Measurements from ENCODE around the gene C15orf39.
"Not testable (repeated sequence)": the region's sequence is repeated elsewhere in the genome, so short reads cannot be mapped to it uniquely, and the experiment has no call there.

Gene C15orf39

GRCh38 chr15:75225102-75225836 is 23.6 kb downstream of the C15orf39 start:
- not testable (repeated sequence) for H3K4me1 ChIP-seq (ENCODE audit: control insufficient read depth, insufficient read depth, low read length); H3K9ac ChIP-seq (ENCODE audit: low read length); H3K4me3 ChIP-seq (ENCODE audit: low read length); H3K27ac ChIP-seq (ENCODE audit: low read depth, low read length); H3K27me3 ChIP-seq (ENCODE audit: control insufficient read depth, insufficient read depth, low read length); H3K36me3 ChIP-seq (ENCODE audit: control insufficient read depth, insufficient read depth, low read length)

DNA sequence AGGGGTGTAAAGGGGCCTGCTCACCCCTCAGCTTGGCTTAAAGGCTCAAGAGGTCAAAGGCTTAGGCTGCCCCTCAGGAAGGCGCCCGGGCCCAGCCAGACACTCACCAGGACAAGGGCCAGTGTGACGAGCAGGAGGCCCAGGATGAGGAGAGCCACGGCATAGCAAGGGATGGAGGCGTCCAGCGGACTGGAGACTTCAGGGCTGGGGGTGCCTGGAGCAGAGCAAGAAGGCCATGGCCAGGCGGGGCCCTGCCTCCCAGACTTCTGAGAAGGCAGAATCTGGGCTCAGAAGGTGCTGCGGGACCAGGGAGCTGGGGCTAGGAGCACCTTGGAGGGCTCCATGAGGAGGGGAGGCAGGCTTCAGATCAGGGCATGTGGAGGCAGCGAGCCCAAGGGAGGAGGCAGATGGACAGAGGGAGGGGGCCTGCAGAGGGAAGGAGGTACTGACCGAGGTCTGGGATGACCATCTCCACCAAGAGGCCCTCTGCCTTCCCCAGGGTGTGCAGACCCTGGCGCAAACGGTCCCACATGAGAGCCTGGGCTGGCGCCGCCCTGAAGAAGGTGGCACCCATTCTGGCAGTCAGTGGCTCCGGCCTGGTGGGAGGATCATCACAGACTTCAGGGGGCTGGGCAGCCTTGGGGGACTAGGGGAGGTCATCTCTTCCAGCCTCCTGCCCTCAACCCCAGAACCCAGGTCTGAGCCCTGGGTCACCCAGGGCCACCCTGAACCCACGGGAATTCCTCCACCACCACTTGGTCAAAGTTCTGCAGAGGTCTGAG is 24.5 kb downstream of the C15orf39 start:
- Histone ChIP-seq H3K4me1 (ENCODE audit: control insufficient read depth, insufficient read depth, low read length) (no peaks in the 10 kb centered on the region), H3K9ac (ENCODE audit: low read length) (no peak overlapping the region), H3K36me3 (ENCODE audit: control insufficient read depth, insufficient read depth, low read length) (no peaks in the 10 kb centered on the region), H3K27me3 (ENCODE audit: control insufficient read depth, insufficient read depth, low read length) (no peaks in the 10 kb centered on the region), H3K4me3 (ENCODE audit: low read length) (no peak overlapping the region), H3K27ac (ENCODE audit: low read depth, low read length) (no peak overlapping the region)

- H3K4me3 ChIP-seq (ENCODE audit: low read length); H3K27ac ChIP-seq (ENCODE audit: low read depth, low read length); H3K9ac ChIP-seq (ENCODE audit: low read length); H3K27me3 ChIP-seq (ENCODE audit: control insufficient read depth, insufficient read depth, low read length); H3K4me1 ChIP-seq (ENCODE audit: control insufficient read depth, insufficient read depth, low read length); H3K36me3 ChIP-seq (ENCODE audit: control insufficient read depth, insufficient read depth, low read length): not testable (repeated sequence)
Measured at GRCh38 chr15:75227112-75227511, 25.4 kb downstream of the C15orf39 start.

DNA sequence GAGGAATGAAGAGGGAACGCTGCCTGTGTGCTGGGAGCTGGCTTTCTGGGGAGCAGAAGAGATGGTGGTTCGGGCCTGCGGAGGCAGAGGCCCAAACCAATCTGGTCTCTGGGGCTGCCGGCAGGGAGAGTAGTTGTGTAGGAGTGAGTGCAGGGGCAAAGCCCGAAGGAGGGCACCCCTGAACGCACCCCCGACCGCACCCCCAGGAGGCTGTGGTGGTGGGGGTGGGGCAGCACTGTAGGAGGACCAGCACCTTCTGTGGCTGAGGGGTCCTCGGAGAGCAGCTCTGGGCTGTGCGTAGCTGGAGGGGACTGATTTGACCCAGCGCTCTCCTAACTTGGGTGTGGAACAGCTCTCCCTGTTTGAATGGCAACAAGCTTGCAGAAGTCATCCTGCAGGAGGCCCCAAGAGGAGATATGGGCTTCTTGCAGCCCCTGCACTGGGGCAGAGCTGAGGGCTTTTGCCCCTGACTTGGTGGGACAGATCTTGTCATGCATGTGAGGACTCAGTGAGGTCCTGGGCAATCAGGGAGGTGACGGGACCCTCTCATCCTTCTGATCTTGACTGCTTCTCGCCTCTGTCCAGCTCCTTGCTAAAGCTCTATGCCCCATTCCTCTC is 26.1 kb downstream of the C15orf39 start:
- no peaks in the 10 kb centered on the region for H3K36me3 ChIP-seq (ENCODE audit: control insufficient read depth, insufficient read depth, low read length)
- H3K27ac ChIP-seq (ENCODE audit: low read depth, low read length) = no peak overlapping the region
- H3K4me1 ChIP-seq (ENCODE audit: control insufficient read depth, insufficient read depth, low read length) = no peaks in the 10 kb centered on the region
- no peak overlapping the region for H3K4me3 ChIP-seq (ENCODE audit: low read length)
- no peak overlapping the region for H3K9ac ChIP-seq (ENCODE audit: low read length)
- H3K27me3 ChIP-seq (ENCODE audit: control insufficient read depth, insufficient read depth, low read length) = no peaks in the 10 kb centered on the region

DNA sequence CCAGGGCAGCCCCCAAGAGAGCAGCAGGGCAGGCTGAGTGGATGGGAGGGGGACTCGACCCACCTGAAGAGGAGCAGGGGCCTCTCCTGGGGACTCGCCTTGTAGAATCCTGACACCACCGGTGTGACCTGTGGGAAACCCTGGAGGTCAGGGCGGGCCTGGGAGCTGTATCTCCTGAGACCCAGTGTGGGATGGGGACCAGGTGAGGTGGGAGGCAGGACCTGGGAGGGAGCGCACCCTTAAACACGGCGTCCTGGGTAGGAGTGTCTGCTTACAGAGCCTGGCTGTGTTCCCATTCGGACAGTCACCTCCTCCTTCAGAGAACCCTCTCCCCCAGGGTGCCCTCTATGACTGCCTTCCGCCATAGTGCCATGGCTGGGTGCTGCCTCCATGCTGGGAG is 27.1 kb downstream of the C15orf39 start:
- H3K27me3 ChIP-seq (ENCODE audit: control insufficient read depth, insufficient read depth, low read length) = no peaks in the 10 kb centered on the region
- H3K4me1 ChIP-seq (ENCODE audit: control insufficient read depth, insufficient read depth, low read length) = no peaks in the 10 kb centered on the region
- H3K4me3 ChIP-seq (ENCODE audit: low read length) = no peak overlapping the region
- no peak overlapping the region for H3K27ac ChIP-seq (ENCODE audit: low read depth, low read length)
- no peaks in the 10 kb centered on the region for H3K36me3 ChIP-seq (ENCODE audit: control insufficient read depth, insufficient read depth, low read length)
- no peak overlapping the region for H3K9ac ChIP-seq (ENCODE audit: low read length)

- H3K4me1 ChIP-seq (ENCODE audit: control insufficient read depth, insufficient read depth, low read length) = no peaks in the 10 kb centered on the region
- no peak overlapping the region for H3K9ac ChIP-seq (ENCODE audit: low read length)
- H3K27me3 ChIP-seq (ENCODE audit: control insufficient read depth, insufficient read depth, low read length) = no peaks in the 10 kb centered on the region
- no peaks in the 10 kb centered on the region for H3K36me3 ChIP-seq (ENCODE audit: control insufficient read depth, insufficient read depth, low read length)
- no peak overlapping the region for H3K27ac ChIP-seq (ENCODE audit: low read depth, low read length)
- no peak overlapping the region for H3K4me3 ChIP-seq (ENCODE audit: low read length)
Measured at GRCh38 chr15:75229191-75230015, 27.7 kb downstream of the C15orf39 start.

DNA sequence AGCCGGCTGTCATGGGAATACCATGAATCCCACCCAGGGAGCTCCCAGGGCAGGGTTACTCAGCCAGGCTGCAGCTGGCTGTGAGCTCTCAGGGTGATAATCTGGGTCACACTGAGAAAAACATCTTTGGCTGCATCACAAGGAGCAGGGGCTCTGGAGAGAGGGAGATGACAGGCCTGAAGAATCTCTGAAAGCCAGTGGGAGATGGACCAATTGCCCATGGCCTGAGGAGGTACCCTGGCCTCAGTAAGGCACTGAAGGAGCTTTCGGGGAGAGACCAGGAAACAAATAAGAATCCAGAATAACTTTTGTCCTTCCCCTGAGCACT is 28.3 kb downstream of the C15orf39 start:
- Histone ChIP-seq H3K27me3 (ENCODE audit: control insufficient read depth, insufficient read depth, low read length) (no peaks in the 10 kb centered on the region), H3K4me3 (ENCODE audit: low read length) (no peak overlapping the region), H3K9ac (ENCODE audit: low read length) (no peak overlapping the region), H3K36me3 (ENCODE audit: control insufficient read depth, insufficient read depth, low read length) (no peaks in the 10 kb centered on the region), H3K27ac (ENCODE audit: low read depth, low read length) (no peak overlapping the region), H3K4me1 (ENCODE audit: control insufficient read depth, insufficient read depth, low read length) (no peaks in the 10 kb centered on the region)

DNA sequence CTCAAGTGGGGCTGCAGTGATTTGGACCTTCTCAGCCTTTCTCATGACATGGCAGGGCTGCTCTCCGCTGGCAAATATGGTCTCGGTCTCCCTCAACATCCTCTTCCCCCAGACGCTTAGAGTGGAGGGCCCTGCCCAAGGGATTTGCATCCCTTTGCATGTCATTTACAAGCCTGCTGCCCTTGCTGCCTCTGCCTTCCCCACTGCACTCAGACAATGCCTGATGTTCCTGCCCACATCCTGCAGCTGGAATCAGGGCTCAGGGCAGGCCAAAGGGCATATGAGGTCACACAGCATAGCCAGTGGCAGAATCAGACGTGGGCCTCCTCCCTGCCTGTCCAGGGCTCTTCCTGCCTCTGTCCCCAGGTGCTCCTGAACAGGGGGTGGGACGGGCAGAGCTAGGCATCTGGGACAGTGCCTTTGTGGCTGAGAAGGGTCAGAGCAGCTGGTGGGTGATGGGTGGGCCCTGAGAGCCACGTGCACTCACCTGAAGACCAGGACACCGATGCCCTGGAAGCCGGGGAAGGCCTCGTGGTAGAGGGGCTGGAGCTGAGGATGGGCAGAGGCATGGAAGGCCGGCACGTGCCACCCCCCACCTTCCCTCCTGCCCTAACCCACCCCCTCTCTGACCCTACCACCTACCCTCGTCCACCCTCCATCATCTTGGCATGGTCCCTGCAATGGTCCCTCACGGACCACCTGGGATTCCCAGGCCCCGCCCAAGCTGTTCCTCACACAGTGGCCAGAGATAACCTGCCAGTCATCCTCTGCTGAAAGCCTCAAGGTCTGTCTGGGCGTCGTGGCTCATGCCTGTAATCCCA is 29.1 kb downstream of the C15orf39 start:
- Histone ChIP-seq H3K9ac (ENCODE audit: low read length) (no peak overlapping the region), H3K27me3 (ENCODE audit: control insufficient read depth, insufficient read depth, low read length) (no peaks in the 10 kb centered on the region)

GRCh38 chr15:75231836-75232235 is 30.2 kb downstream of the C15orf39 start:
- H3K27me3 ChIP-seq (ENCODE audit: control insufficient read depth, insufficient read depth, low read length) = no peaks in the 10 kb centered on the region
- H3K9ac ChIP-seq (ENCODE audit: low read length) = no peak overlapping the region
- H3K4me1 ChIP-seq (ENCODE audit: control insufficient read depth, insufficient read depth, low read length) = no peaks in the 10 kb centered on the region
- no peak overlapping the region for H3K4me3 ChIP-seq (ENCODE audit: low read length)
- H3K36me3 ChIP-seq (ENCODE audit: control insufficient read depth, insufficient read depth, low read length) = no peaks in the 10 kb centered on the region
- H3K27ac ChIP-seq (ENCODE audit: low read depth, low read length) = no peak overlapping the region

More for the DNA sequence above, 29.1 kb downstream of the C15orf39 start:
- H3K4me1 ChIP-seq (ENCODE audit: control insufficient read depth, insufficient read depth, low read length) = no peaks in the 10 kb centered on the region
- no peak overlapping the region for H3K27ac ChIP-seq (ENCODE audit: low read depth, low read length)
- no peak overlapping the region for H3K4me3 ChIP-seq (ENCODE audit: low read length)
- H3K36me3 ChIP-seq (ENCODE audit: control insufficient read depth, insufficient read depth, low read length) = no peaks in the 10 kb centered on the region

DNA sequence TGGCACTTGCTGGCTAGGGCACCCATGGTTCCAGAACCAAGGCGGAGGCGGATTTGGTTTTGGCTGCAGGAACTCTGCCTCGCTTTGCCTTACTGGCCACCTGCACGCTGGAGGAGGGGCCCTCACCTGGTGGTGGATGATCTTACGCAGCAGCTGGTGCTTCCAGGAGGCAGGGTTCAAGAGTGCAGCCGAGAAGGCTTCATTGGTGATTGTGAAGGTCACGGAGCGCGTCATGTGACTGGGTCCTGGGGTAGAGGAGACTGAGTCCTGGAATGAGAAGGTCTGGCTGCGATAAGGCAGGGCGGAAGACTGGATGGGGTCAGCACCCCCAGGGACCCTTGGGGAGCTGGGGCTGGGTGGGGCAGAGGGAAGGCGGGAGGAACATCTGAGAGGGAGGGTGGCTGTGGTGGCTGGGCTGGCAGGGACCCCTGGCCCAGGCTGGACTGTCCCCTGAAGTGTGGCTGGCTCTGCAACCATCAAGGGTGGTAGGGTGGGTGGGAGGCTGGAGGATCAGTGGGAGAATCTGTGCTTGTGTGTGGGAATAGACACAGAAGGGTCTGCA is 30.7 kb downstream of the C15orf39 start:
- Histone ChIP-seq H3K4me3 (ENCODE audit: low read length) (no peak overlapping the region), H3K27me3 (ENCODE audit: control insufficient read depth, insufficient read depth, low read length) (no peaks in the 10 kb centered on the region), H3K36me3 (ENCODE audit: control insufficient read depth, insufficient read depth, low read length) (no peaks in the 10 kb centered on the region), H3K4me1 (ENCODE audit: control insufficient read depth, insufficient read depth, low read length) (no peaks in the 10 kb centered on the region), H3K27ac (ENCODE audit: low read depth, low read length) (no peak overlapping the region), H3K9ac (ENCODE audit: low read length) (no peak overlapping the region)

GRCh38 chr15:75232826-75233503 is 31.3 kb downstream of the C15orf39 start:
- Histone ChIP-seq H3K27ac (ENCODE audit: low read depth, low read length) (no peak overlapping the region), H3K4me1 (ENCODE audit: control insufficient read depth, insufficient read depth, low read length) (no peaks in the 10 kb centered on the region), H3K9ac (ENCODE audit: low read length) (no peak overlapping the region), H3K36me3 (ENCODE audit: control insufficient read depth, insufficient read depth, low read length) (no peaks in the 10 kb centered on the region), H3K27me3 (ENCODE audit: control insufficient read depth, insufficient read depth, low read length) (no peaks in the 10 kb centered on the region), H3K4me3 (ENCODE audit: low read length) (no peak overlapping the region)
